ENCODE measurements around the gene SLC12A7.

The SLC12A7 gene

DNA sequence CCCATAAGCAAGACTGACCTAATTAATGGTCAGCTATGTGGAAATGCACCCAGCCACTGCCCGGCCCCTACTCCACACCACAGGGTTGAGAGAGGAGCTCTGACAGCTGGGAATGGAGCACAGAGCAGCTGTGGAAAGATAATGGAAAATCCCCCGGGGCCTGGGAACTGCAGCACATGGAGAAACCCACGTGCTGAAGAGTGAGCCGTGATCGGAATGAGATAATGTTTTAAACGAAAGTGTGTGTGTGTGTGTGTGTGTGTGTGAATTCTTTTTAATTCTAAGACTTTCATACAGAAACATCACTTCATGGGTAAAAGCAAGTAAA, 13.1 kb upstream of the SLC12A7 start:
- DNase-seq (ENCODE audit: low spot score): no peak

DNA sequence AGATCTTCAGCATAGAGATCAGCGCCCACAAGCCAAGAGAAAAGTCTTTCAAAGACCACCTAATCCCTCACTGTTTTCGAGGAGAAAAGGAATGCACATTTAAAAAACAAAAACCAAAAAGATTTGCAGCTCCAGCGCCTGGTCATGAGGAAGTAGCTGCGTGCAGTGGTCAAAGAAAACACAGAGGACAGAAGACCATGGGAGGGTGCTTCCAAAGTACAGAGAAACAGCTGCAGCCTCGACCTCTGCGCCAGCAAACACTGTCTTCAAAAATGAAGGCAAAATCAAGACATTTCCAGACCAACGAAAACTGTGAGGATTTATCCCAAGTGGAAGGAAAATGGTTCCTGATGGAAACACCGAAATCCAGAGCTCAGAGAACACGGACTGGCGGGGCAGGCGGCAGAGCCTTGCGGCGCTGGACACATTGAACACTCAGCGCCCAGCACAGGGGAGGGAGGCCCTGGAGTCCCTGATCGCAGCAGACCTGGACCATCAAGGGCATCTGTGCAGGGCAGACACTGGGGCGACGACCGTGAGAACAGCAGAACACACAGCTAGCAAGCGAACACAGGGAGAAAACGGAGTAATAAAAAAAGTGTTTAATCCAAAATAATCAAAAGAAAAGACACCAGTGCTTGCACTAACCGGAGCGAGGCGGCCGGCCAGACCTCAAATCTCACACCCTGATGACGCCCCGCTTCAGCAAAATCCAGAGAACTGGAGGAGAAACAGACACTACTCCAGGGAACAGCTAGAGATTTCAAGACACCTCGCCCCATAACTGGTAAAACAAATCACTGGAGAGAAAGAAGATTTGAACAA, 12.6 kb upstream of the SLC12A7 start:
- DNase-seq (ENCODE audit: low spot score): no peak

DNA sequence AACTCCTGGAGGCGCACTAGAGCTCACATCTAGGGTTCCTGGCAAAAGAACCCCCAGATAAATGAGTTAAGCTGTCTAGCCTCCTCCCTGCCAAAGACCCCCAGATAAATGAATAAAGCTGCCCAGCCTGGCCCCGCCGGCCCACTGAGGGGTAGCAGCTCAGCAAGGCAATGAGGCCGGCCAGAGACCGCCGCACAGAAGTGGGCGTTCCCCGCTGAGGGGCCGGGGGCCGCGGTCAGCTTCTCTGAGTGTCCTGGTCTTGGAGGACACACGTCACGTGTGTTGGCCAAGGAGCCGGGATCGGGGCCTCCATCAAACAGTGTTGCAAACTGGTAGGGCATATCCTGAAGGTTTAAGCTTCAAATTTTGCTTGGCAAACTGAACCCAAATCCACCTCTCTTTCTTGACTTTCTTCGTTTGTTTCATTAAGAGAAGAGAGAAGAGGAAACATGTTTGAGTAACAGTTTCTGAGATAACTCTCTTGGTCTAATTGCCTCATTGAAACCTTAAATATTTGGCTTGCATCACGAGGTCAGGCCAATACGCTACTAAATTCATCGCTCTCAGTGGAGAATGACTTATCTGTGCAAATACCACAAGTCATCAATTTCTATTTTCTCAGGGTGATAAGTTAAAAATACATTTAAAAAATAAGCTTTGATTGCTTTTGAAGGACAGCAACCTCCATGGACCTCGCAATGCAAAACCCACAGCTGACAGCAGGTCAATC, 11.7 kb upstream of the SLC12A7 start:
- no peak for DNase-seq (ENCODE audit: low spot score)

DNA sequence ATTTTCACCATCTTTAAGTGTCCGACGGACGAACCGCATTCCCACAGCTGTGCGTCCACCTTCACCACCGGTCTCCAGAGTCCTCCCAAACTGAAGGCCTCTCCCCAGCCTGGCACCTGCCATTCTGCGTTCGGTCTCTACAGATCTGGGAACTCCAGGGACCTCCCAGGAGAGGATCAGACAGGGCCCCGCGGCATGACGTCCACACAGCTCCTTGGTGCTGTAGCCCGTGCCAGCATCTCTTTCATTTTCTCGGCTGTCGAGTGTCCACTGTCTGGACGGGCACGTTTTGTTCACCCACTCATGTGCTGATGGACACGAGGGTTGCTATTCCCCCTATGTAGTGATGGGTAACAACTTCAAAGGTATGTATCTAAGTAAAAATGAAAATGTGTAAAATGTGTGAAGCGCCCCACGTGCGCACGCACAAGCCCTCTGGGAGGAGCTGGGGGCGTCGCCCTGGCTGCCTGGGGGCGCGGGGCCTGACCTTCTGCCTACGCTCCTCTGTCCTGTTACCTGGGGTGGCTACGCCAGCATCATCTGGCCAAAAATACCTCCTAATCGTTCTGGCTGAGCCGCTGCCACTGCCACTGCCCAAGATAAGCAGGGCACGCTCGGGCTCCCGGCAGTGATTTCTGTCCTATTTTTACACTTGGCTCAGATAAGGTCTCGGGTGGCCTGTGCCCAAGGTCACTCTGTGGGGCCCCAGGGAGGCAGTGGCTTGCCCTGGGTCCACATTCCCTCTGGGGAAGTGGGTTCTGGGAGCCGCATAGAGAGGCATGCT, 10.8 kb upstream of the SLC12A7 start:
- DNase-seq (ENCODE audit: low spot score): no peak

DNA sequence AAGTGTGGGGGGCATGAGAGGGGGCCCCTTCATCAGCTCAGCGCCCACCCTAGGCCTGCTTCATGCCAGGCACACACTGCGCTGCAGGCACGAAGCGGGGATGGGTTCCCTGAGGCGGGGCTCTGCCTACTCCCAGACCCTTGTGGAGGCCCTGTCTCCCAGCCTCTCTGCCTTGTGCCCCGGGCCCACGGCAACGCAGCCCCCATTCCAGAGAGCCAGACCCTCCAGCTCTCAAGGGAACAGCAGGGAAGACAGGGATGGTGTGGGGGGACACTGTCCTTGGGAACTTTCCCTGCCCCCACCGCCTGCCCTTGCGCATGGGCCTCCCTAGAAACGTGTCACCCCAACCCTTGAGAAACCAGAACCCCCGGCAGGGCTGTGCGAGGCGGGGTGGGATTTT, 10.0 kb upstream of the SLC12A7 start:
- no peak for DNase-seq (ENCODE audit: low spot score)

DNA sequence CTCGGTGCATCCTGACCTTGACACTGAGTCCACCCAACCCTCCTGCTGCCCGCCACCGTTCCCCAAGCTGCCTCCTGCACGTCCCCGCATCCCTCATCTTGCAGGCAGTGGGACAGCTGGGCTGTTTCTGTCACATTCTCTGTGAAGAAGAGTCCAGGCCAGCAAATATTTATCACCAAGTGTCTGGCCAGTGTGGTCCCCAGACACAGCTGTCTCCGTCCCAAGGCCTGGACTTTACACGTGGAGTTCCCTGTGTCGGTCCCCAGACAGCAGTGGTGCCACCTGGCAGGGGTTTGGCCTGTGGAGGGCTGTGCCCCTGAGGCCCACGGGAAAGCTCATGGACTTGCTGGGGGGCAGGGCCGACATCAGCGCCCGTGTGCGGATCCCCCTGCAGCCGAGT, 9.2 kb upstream of the SLC12A7 start:
- no peak for DNase-seq (ENCODE audit: low spot score)

DNA sequence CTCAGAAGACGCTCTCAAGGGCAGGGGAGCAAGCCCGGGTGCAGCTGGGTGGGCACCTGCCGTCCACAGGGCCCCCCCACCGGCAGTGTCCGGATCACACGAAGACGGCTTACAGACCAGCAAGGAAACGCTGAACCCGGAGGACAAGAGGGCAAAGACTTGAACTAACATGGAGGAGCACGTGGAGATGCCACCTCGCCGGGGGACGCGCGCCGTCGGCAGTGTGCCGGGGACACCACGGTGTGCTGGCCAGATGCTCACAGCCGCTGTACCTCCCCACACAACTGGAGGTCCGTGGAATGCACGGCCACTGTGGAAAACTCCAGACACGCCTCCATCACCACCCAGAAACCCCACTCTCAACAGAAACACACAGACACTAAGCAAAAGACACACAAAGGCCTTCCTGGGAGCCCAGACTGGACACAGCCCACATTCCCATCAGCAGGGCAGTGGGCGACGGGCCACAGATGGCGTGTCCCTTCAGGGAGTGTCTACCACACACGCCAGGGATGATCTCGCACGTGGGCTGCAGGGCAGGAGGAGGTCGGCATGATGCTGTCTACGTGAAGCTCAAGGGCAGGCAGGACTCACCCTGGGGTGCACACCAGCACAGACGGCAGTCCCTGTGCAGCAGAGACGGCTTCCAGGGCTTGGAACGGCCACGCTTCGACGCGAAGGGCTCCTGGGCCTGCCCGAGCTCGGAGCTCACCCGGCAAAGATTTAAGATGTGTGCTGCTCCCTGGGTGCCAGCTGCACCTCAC, 8.6 kb upstream of the SLC12A7 start:
- DNase-seq (ENCODE audit: low spot score): no peak

DNA sequence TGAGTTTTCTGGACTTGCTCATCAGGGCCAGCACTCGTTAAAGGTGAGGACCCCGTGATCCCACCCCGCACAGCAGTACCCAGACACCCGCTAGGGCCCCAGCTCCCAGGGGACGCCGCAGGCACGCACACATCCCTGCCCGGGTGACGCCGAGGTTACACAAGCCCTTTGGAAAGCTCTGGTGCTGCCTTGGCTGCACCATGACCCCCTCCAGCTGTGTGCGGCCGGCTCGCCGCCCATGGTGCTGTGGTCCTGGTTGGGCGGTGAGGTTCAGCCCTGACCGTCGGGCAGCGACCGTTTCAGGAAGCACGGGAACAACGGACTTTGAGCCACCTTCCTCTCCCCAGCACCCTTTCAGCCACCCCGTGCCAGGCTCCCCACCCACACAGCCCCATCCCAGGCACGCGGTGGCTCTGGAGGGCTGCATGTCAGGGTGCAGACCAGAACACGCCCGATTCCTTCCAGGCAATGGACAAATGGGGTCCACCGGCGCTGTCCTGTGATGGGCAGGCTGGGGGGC, 7.5 kb upstream of the SLC12A7 start:
- no peak for DNase-seq (ENCODE audit: low spot score)

DNA sequence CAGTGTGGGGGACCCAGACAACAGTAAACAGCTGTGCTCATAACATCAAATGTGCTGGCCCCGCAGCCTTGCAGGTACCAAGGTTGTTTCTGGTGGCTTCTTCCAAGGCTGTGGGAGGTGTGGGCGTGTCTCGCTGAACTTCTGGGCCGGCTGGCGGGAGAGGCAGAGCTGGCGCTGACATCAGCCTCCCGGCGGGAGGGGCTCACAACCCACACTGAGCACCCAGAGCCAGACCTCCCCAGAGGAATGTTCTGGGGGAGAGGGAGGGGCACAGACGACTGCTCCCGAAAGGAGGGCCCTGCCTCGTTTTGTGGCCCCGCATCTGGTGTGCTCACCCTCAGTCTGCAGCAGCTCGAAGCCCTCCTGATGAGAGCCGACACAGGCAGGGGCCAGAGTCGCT, 6.9 kb upstream of the SLC12A7 start:
- no peak for DNase-seq (ENCODE audit: low spot score)

DNA sequence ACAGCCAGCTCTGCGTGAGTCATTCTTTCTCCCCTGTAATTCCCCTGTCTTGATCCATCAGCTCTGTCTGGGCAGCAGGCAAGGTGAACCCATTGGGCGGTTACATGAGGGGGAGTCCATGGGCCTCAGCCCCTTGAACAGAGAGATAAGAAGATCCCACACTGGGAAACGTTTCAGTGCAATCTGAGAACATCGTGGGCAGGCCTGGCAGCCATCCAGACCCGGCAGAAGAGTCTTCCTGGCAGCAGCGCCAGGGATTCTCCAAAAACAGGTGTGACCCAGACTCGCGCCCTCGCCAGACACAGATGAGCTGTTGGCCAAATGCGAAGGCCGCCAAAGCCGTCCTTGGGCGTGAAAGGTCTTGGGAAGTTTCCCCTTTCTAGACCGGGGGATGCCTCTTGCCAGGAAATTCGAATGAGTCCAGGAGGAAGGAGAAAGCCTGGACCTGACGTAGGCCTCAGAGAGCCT, 6.4 kb upstream of the SLC12A7 start:
- no peak for DNase-seq (ENCODE audit: low spot score)

DNA sequence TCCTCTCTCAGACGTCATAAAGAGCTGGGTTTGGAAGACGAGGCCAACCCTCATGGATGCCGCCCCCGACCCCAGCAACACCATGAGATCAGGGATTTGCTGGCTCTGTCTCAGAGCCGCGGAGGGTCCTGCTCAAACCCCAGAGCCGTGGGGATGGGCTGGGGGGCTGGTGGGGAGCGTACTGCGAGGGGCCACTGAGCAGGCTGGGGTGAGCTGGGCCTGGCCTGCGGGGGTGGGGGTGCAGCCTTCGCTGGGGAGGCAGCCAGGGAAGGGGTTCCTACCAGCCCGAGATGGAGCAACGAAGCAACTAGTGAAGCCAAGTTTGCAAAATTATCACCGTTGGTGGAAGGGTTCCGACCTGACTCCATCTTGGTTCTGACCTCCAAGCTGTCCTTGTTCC, 5.1 kb upstream of the SLC12A7 start:
- no peak for DNase-seq (ENCODE audit: low spot score)

DNA sequence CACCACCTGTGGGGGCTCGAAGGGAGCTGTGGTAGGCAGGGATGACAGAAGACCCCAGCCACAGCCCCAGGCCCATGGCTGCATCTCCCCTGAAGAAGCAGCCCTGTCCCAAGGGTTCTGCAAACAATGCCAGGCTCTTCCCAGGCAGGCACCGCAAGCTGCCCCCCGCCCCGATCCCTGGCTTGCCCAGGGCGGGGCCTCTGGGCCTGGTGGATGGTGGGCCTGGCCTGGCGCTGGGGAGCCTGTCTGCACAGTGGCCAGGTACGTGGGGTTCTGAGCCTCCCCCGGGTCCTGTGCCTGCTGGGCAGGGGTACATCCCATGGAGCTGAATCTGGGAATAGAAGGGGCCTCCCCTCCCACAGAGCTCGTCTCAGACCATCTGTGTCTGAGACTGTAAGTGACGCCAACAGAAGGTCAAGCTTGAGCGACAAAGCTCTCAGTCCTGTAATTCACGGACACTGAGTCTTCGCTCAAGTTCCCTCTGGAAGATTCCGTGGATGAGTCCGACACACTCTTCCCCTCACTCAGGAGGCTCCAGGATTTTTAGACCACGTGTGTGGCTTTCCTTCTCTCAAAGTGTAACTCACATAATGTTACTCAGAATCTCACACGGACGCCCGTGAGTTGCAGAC, 4.4 kb upstream of the SLC12A7 start:
- no peak for DNase-seq (ENCODE audit: low spot score)

DNA sequence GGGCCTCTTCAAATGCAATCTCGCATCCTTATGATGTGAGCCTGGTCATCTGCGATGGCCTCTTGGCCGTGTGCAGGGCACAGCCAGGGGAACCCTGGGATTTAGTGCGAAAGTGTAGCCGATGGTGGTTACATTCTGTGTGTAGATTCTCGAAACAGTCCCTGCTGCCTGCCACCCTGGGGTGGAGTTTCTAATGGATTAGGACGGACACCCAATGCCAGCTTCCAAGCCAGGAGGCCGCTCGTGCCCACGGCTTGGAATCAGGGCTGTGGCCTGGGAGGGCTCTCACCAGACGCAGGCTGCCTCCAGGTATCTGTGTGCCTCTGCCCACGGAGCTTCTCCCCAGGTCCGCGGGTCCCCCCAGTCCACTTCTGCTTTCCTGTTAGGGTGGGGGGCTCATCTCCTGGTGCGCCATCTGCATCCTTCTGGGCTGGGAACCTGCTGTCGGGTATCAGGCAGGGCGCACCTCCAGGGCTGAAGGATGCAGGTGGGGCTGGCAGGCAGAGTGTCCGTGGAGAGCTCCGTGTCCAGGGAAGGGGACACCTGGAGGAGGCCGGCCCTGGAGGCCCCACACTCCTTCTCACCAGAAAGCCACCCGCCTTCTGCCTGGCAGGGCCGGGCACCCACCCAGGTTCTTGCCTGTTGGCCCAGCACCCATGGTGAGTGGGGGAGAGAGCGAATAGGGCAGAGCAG, 3.4 kb upstream of the SLC12A7 start:
- no peak for DNase-seq (ENCODE audit: low spot score)

DNA sequence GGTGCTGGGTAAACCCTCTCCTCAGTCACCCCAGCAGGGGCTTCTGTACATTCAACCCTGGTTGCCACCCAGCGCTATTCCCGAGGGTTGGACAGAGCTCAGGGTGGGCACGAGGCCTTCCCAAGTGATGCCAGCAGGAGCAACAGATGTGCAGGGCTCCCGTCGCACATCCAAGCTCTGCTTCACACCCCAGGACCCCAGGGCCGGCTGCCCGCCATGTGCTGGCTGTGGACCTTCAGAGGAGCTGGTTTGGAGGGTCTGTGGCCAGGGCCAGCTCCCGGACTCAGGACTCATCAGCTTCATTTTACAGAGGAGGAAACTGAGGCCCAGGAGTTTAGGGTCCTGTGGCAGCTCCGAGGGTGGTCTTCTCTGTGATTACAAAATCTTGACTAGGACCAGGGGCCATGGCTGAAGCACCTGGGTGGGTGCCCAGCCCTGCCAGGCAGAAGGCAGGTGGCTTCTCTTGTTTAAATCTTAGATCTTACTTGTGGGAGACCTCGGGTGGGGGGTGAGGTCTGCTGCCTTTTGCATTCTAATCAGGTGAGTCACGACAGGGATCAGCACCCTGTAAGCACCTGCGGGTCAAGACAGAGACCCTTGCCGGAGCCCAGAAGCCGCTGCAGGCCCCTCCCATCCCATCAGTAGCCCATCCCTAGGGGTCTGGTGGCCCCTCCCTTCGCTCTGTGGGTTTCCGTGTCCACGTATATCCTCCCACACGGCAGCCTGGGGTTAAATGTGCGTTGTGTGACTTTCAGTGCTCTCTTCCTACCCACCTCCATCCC, 2.1 kb upstream of the SLC12A7 start:
- DNase-seq (ENCODE audit: low spot score): no peak

DNA sequence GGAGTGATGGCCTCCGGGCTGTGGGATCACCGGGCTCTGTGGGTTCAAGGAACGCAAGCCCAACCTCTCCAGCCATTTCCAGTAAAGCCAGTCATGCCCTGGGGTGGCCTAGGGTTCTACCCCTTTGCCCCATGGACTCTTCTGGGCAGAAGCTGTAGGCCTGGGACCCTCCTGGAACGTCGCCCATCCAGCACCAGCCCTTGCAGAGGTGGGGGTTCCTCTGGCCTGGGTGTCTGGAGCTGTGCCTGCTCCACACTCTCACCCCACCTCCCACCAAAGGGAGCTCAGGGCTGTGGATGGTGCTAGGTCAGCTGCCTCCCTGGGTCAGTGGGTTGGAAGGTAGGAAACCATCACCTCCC, 1.4 kb upstream of the SLC12A7 start:
- DNase-seq (ENCODE audit: low spot score): no peak

DNA sequence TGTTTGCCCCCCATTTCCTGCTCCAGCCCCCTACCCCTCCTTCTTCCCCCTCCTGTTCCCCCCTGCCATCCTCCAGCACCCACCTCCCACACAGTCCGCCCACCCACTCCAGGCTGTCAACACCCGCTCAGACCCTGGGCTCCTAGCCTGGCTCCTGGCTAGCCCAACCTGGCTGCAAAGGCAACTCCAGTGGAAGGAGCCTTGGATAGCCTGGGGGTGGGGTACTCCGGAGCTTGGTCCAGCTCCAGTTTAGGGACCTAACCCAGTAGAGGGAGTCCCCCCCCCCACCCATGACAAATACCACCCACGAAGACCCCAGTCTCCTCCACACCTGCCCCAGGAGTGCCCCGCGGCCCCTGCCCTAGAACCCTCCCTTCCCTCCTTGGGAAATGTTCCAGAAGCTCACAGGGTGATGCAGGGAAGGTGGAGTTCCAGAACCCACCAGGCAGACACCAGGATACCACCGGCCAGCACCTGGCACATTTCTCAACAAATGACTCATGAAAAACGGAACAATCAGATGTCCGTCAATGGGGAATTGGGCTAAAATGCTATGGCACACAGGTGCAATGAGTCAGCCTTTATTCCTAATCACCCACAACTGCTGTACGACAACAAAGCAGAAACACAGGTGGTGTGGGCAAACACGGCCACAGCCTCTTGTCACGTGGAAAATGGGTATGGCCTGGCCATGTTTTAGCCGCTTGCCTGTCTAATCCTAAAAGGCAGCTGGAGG, 901 bp upstream of the SLC12A7 start:
- no peak for DNase-seq (ENCODE audit: low spot score)

DNA sequence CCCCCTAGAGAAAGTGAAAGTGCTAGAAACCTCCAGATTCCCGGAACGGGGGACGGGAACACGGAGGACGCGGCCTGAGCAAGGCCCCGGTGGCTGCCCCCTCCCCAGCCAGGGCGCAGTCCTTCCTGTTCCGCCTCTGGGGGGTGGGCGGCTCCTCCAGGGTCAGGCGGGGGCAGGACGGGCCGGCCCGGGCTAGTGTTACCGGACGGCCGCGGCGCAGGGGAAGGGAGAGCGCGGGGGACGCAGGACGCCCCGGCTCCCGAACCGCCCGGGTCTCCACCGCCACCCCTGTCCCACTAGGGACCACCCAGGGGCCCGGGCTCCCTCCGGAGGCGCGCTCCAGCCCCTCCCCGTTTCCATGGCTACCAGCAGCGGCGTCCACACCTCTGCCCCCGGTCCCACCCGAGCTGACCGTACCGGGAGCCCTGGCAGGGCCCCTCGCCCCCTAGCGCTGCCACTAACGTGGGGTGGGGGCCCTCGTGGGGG, 579 bp downstream of the SLC12A7 start:
- peak; percentile 73 for DNase-seq (ENCODE audit: low spot score)

DNA sequence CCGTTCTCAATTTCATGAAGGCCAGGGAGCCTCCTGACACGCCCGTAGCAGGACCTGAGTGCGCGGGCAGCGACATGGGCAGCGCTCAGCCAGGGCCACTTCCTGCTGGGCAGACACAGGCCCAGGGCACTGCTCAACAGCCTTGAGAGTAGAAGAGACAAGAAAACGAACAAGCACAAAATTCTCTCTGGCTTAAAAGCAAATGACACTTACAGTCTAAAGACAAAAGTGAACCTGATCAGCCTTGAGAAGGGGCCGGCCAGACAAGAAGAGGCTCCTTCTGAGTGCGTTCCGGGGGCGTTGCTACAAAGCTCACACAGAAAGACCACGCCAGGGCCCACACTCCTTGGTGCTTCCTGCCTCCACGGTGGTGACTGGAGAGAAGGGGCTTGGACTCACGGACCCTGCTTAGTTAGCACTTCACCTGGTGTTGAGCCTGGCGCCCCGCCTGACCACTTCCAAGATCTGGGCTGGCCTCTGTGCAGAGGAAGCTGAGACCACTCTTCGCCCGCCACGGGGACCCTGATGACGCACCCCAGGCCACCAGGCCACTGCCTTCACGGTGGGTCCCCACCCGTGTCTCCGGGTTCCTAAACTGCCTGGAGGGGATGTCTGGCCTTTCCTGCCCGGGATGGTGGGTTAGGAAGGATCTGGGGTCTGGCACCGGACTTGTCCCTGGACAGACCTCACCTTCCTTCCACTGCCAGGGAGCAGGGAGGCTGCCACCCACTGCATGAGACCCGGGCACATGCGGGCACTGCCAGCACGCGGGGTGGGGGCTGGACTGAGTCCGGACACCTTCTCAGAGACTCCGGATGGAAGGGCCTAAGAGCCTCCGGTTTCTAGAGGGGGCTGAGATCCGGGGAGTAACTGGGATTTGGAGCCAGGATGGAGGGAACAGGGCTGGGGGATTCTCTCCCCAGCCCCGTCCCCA, 1.3 kb downstream of the SLC12A7 start:
- DNase-seq (ENCODE audit: low spot score): peak; percentile 40
